UCSD-AML1 (cell line): ENCODE data around the gene SMLR1.
"Not testable (repeated sequence)": the region's sequence is repeated elsewhere in the genome, so short reads cannot be mapped to it uniquely, and the experiment has no call there.

Source experiments
- DNase-seq: peaks from one replicate; lab custom pipeline; 2025; ENCODE audit not compliant: unreplicated experiment; lab: John Stamatoyannopoulos, UW

Gene SMLR1

GRCh38 chr6:130827247-130828149 lies at the start of gene SMLR1:
TSS of gene SMLR1 (plus strand) at chr6:130827406. CDS start at chr6:130827414, 8 bp downstream.
- no peak for DNase-seq

GRCh38 chr6:130778946-130779657 lies 48.1 kb upstream of the SMLR1 start:
- no peak for DNase-seq

- DNase-seq = no peak
Measured at GRCh38 chr6:130779658-130780033, 47.6 kb upstream of the SMLR1 start.

GRCh38 chr6:130780122-130780521 lies 47.1 kb upstream of the SMLR1 start:
- no peak for DNase-seq

- DNase-seq = no peak
Measured at GRCh38 chr6:130781557-130781956, 45.6 kb upstream of the SMLR1 start.

- no peak for DNase-seq
Measured at GRCh38 chr6:130783416-130784107, 43.6 kb upstream of the SMLR1 start.

- DNase-seq = no peak
Measured at GRCh38 chr6:130787726-130788500, 39.3 kb upstream of the SMLR1 start.

- DNase-seq = no peak
Measured at GRCh38 chr6:130788954-130789353, 38.3 kb upstream of the SMLR1 start.

- DNase-seq = no peak
Measured at GRCh38 chr6:130794010-130794697, 33.1 kb upstream of the SMLR1 start.

GRCh38 chr6:130794738-130795137 lies 32.5 kb upstream of the SMLR1 start:
- no peak for DNase-seq

- DNase-seq = no peak
Measured at GRCh38 chr6:130796313-130796905, 30.8 kb upstream of the SMLR1 start.

GRCh38 chr6:130797061-130797460 lies 30.1 kb upstream of the SMLR1 start:
- DNase-seq = no peak

- DNase-seq = not testable (repeated sequence)
Measured at GRCh38 chr6:130801368-130801767, 25.8 kb upstream of the SMLR1 start.

GRCh38 chr6:130810307-130811030 lies 16.7 kb upstream of the SMLR1 start:
- no peak for DNase-seq

- DNase-seq = no peak
Measured at GRCh38 chr6:130811932-130812331, 15.3 kb upstream of the SMLR1 start.

- no peak for DNase-seq
Measured at GRCh38 chr6:130814506-130814905, 12.7 kb upstream of the SMLR1 start.

GRCh38 chr6:130815200-130816071 lies 11.8 kb upstream of the SMLR1 start:
- no peak for DNase-seq

GRCh38 chr6:130822736-130823135 lies 4.5 kb upstream of the SMLR1 start:
- no peak for DNase-seq
